Measurements from ENCODE around the gene PATJ. TPM values are rescaled to one million over a fixed set of nuclear protein-coding genes. Genes with fewer than 3 reads are reported as not detected.

The PATJ gene
- total and polyA plus RNA-seq, 2 experiments from 2014 or later = 35.3 to 68.4 TPM

DNA sequence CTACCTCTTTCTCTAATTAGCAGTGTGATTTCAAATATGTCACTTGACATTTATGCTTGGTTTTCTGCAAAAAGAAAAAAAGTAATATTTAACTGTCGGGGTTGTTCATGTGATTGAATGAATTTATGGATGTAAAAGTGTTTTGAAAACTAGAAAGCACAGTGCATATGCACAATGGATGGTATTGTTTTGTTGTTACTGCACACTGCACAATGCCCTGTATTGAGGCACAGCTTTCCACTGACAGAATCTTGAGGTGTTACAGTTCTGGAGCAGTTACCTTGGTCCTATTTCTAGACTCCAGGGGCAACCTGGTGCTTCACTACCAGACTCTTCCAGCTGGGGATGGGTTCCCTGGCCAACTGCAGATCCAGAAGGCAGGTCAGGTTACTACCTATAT is 335.5 kb downstream of the PATJ start (continued):
- no peak for TF ChIP-seq JUNB (IDR thresholded peaks at IDR 0.05; ENCODE audit: unreplicated experiment)
- no peak for TF ChIP-seq ZNF331 (CRISPR knock-in tag; IDR thresholded peaks at IDR 0.05; ENCODE audit: low read depth)
- TF ChIP-seq EZH2phosphoT487 (IDR thresholded peaks at IDR 0.05; ENCODE audit: unreplicated experiment) = no peak

DNA sequence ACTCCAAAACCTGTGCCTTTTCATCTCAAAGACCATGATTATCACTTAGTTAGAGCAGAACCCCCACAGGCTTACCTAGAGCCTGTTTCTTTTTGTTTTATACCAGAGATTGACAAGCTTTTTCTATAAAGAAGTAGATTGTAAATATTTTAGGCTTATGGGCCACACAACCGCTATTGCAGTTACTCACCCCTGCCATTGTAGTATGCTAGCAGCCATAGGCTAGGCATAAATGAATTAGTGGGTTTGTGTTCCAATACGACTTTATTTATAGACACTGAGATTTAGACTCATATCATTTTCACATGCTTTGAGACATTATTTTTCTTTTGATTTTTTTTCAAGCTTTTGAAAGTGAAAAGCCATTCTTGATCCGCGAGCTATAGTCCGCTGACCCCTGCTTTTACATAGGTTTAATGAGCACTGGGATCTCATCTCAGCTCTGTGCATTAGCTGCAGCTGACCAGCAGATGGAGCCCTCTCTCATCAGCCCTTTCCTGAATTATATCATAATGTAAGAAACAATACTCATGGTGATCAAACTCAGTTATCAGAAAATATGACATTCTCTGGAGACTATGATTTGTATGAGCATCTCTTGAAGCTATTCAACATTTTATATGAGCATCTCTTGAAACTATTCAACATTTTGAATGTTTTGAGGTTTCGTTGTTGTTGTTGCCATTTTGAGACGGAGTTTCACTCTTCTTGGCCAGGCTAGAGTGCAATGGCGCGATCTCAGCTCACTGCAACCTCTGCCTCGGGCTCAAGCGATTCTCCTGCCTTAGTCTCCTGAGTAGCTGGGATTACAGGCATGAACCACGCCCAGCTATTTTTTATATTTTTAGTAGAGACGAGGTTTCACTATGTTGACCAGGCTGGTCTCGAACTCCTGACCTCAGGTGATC is 340.4 kb downstream of the PATJ start:
- Histone ChIP-seq H3F3A (replicated peaks; ENCODE audit: low read depth) (peaks cover 5% of the 10 kb centered on the region), H3K36me3 (ENCODE audit: insufficient read depth) (no peaks in the 10 kb centered on the region; the same call in 1 of the 2 replicates), H3K4me3 (no peak overlapping the region), H3K27ac (ENCODE audit: low read depth) (0 out of 2 replicates have a peak overlapping the region, but pooled peaks have one; percentile 9), H4K20me1 (replicated peaks; ENCODE audit: insufficient read depth) (no peaks in the 10 kb centered on the region), H2AFZ (no peak overlapping the region), H3K9me2 (ENCODE audit: insufficient read depth) (no peaks in the 10 kb centered on the region), H3K79me2 (replicated peaks; ENCODE audit: insufficient read depth) (no peaks in the 10 kb centered on the region), H3K4me2 (no peak overlapping the region), H3K27me3 (ENCODE audit: insufficient read depth) (no peaks in the 10 kb centered on the region), H3K4me1 (ENCODE audit: insufficient read depth) (no peaks in the 10 kb centered on the region)
- H3K36me3 Mint-ChIP-seq (ENCODE audit: low read depth) = 0 out of 3 replicates have a peak, but pooled peaks cover 3% of the 10 kb centered on the region
- H3K27ac Mint-ChIP-seq = no peak overlapping the region
- DNase-seq (ENCODE audit: low spot score) (peak; percentile 76), ATAC-seq (peak; percentile 92)
- no peaks in the 10 kb centered on the region for H3K4me1 Mint-ChIP-seq
- peak; percentile 88 to 100 for TF ChIP-seq CTCF (conservative IDR thresholded peaks at IDR 0.05; ENCODE audit: low read depth in 2 of 2)
- no peak for TF ChIP-seq REST (IDR thresholded peaks at IDR 0.05; ENCODE audit: unreplicated experiment)
- H3K4me3 Mint-ChIP-seq = no peak overlapping the region
- H3K27me3 Mint-ChIP-seq (ENCODE audit: insufficient read depth, low read depth, poor library complexity) = no peaks in the 10 kb centered on the region
- H3K9me3 Mint-ChIP-seq = no peaks in the 10 kb centered on the region

DNA sequence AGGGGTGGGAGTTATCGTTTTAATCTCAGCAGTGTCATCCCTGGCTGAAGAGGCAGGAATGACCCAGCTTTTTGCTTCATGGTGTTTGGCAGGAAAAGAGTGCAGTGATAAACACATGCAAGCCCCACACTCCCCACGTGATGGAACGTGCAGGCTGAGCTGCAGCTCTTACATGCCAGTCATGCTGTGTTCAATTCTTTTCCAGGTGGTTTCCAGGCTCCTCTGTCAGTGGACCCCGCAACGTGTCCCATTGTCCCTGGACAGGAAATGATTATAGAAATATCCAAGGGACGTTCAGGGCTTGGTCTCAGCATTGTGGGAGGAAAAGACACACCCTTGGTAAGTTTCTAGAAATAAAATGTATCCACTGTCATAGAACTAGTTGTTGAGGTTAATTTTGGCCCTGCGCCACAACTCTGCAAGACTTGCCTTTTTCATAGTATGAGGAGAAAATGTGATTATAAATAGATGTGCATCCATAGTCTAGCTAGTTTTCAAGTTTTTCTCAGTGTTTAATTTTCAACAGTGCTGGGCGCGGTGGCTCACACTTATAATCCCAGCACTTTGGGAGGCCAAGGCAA is 342.1 kb downstream of the PATJ start:
- DNase-seq (ENCODE audit: low spot score) (no peak), ATAC-seq (no peak)
- Histone ChIP-seq H3K9me2 (ENCODE audit: insufficient read depth) (no peaks in the 10 kb centered on the region), H2AFZ (no peak overlapping the region), H3K27ac (ENCODE audit: low read depth) (no peak overlapping the region), H3K27me3 (ENCODE audit: insufficient read depth) (no peaks in the 10 kb centered on the region), H3K36me3 (ENCODE audit: insufficient read depth) (no peaks in the 10 kb centered on the region; the same call in 1 of the 2 replicates), H3F3A (replicated peaks; ENCODE audit: low read depth) (peaks cover 5% of the 10 kb centered on the region), H3K4me2 (no peak overlapping the region), H3K4me1 (ENCODE audit: insufficient read depth) (no peaks in the 10 kb centered on the region), H3K4me3 (no peak overlapping the region), H4K20me1 (replicated peaks; ENCODE audit: insufficient read depth) (no peaks in the 10 kb centered on the region), H3K79me2 (replicated peaks; ENCODE audit: insufficient read depth) (no peaks in the 10 kb centered on the region)
- peaks cover 4% of the 10 kb centered on the region; the same call in 2 of the 3 replicates for H3K4me1 Mint-ChIP-seq
- no peak overlapping the region for H3K4me3 Mint-ChIP-seq
- no peaks in the 10 kb centered on the region for H3K9me3 Mint-ChIP-seq
- 0 out of 3 replicates have a peak, but pooled peaks cover 3% of the 10 kb centered on the region for H3K36me3 Mint-ChIP-seq (ENCODE audit: low read depth)
- H3K27me3 Mint-ChIP-seq (ENCODE audit: insufficient read depth, low read depth, poor library complexity) = no peaks in the 10 kb centered on the region
- no peak overlapping the region for H3K27ac Mint-ChIP-seq
- no peak for TF ChIP-seq ZNF331 (CRISPR knock-in tag; IDR thresholded peaks at IDR 0.05; ENCODE audit: low read depth)
- no peak for TF ChIP-seq EZH2 (IDR thresholded peaks at IDR 0.05; ENCODE audit: low read depth, unreplicated experiment)
- TF ChIP-seq, protein P1, sequence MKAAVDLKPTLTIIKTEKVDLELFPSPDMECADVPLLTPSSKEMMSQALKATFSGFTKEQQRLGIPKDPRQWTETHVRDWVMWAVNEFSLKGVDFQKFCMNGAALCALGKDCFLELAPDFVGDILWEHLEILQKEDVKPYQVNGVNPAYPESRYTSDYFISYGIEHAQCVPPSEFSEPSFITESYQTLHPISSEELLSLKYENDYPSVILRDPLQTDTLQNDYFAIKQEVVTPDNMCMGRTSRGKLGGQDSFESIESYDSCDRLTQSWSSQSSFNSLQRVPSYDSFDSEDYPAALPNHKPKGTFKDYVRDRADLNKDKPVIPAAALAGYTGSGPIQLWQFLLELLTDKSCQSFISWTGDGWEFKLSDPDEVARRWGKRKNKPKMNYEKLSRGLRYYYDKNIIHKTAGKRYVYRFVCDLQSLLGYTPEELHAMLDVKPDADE (IDR thresholded peaks at IDR 0.05) = no peak
- TF ChIP-seq EZH2phosphoT487 (IDR thresholded peaks at IDR 0.05; ENCODE audit: unreplicated experiment) = no peak
- TF ChIP-seq POLR2AphosphoS5 (IDR thresholded peaks at IDR 0.05; ENCODE audit: low read depth) = no peak
- TF ChIP-seq CTCF (conservative IDR thresholded peaks at IDR 0.05; ENCODE audit: low read depth in 2 of 2) = no peak
- no peak for TF ChIP-seq STAT1 (IDR thresholded peaks at IDR 0.05; ENCODE audit: unreplicated experiment)
